Fibroblast of pulmonary artery (primary cell): Measurements from ENCODE around the gene KCNQ2.

Source experiments
- DNase-seq: peaks from one replicate; pipeline ENCODE4 v3.0.0-alpha.2; 2010; ENCODE audit warnings: low read depth
- H3K4me3 ChIP-seq: replicated peaks from 2 replicates; pipeline ENCODE4 v1.5.1; 2011; ENCODE audit warnings: low read depth, mild to moderate bottlenecking, control low read depth, low read length, moderate library complexity
- CTCF ChIP-seq: IDR thresholded peaks from 2 replicates; pipeline ENCODE4 v1.5.1; 2011; ENCODE audit warnings: mild to moderate bottlenecking, control low read depth, low read length, inconsistent platforms; ENCODE audit errors: missing control alignments

KCNQ2 gene

GRCh38 chr20:63351811-63352591 is 120.5 kb downstream of the KCNQ2 start:
- no peak overlapping the region for H3K4me3 ChIP-seq
- no peak for TF ChIP-seq CTCF
- DNase-seq = no peak

GRCh38 chr20:63351326-63351700 is 121.1 kb downstream of the KCNQ2 start:
- no peak for DNase-seq
- no peak for TF ChIP-seq CTCF
- H3K4me3 ChIP-seq = no peak overlapping the region

GRCh38 chr20:63350597-63351325 is 121.7 kb downstream of the KCNQ2 start:
- H3K4me3 ChIP-seq = no peak overlapping the region
- no peak for TF ChIP-seq CTCF
- DNase-seq = no peak
